Embryonic facial prominence (tissue), 1 donor: Measurements from ENCODE around the gene RDH5.

Source experiments
- DNase-seq: peaks from one replicate; pipeline ENCODE4 v3.0.0-alpha.2; 2016; ENCODE audit errors: extremely low spot score

RDH5 gene

GRCh38 chr12:55728186-55728938 lies 8.2 kb downstream of the RDH5 start:
- DNase-seq, result no peak

DNA sequence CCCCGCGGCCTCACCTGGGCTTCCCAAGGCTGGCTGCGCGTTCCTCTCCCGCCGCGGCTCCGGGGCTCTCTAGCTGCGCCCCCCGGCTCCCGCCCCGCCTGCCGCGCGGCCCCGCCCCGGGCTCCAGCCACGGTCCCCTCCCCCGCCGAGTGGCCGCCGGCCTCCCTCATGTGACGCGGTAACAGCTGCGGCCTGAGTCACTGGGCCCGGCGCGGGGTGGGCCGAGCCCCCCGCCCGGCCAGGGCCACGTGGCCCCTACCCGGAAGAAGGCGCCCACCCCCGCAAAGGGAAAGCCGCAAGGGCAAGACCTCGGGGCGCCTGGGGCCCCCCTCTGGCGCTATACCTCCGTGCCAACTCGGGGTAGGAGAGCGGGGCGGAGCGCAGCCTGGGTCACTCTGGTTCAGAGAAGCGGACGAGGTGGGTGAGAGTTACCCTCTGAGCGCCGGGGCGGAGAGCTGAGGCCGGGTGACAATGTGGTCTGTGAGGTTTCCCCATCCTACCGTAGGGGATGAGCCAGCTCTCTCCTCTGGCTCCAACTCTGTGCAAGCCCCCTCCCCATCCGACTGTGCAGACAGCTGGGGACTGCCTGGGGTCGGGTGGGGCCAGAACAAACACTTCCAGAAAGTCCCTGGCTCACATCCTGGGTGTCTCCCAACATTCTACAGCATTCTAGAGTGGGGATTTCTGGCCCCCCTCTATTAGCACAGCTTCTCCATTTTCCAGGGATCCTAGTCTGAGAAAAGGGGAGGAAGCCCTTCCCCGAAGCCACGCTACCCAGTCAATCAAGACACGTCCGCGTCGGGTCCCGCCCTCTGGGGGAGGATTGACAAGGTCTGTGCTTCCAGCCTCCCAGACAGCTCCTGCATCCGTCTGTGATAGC lies 9.0 kb downstream of the RDH5 start, which contains the start of gene CD63:
TSS of gene CD63 (minus strand) at position 71 of the 880 bp plus-strand sequence. CDS start 668 bp downstream, outside the sequence.
- peak; percentile 83 for DNase-seq

DNA sequence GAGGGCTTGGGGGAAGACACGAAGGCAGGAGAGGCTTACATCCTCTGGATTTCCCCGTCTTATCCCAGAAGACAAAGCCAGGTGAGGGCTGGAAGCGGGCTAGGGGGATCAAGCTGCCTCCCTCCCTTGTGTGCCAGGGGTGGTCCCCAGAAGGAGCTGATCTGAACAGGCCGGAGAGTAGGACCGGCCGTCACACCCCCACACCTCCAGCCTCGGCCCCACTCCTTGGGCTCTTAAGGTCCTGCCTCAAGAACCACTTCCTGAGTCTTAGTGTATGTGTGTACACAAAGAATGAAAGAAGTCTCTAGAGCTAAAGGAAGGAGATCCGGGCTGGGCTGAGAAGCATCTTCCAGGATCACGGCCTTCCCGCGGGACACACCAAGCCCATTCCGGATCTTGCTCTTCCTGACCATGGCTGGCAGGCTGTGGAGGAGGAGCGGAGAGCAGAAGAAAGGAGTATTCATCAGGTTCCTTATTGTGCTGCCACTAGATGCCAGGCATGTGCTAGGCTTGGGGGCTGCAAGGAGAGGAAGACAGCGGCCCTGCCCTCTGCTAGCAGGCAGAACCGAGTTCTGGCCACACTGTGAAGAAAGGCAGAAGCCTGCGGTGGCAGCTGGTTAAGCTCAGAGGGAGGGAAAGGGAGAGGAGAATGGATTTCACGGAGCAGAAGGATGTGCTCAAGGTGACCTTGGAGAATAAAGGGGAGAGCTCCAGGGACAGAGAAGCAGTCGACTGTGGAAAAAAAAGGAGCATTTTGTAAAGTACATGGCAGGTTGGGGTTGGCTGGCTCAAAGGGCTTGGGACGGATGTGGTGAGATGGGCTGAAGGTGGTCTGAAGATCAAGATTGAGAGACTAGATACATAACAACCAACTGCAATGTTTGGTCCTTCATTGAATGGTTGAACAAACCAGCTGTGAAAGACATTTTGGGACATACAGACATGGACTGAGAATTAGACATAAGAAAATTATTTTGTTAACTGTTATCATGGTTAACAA lies 9.9 kb downstream of the RDH5 start:
- DNase-seq, result peak; percentile 60

GRCh38 chr12:55732288-55732687 lies 12.1 kb downstream of the RDH5 start:
- DNase-seq, result no peak

DNA sequence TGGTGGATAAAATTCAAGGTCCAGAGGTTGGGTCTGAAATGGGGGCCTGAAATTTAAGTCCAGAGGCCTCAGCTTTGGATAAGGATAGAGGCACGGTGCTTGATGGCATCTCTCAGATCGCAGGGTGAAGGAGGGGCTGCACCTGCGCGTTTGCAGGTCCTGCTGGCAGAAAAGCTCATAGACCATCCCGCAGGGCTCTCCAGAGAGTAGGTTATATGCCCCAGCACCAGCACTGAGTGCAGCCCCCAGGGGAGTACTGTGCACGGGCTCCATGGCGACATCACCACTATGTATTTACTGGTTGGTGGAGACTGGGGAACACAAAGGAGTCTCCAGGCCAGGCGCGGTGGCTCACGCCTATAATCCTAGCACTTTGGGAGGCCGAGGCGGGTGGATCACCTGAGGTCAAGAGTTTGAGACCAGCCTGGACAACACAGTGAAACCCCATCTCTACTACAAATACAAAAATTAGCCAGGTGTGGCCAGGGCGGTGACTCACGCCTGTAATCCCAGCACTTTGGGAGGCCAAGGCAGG lies 12.9 kb downstream of the RDH5 start:
- no peak for DNase-seq

GRCh38 chr12:55733858-55734257 lies 13.7 kb downstream of the RDH5 start:
- DNase-seq, result no peak

DNA sequence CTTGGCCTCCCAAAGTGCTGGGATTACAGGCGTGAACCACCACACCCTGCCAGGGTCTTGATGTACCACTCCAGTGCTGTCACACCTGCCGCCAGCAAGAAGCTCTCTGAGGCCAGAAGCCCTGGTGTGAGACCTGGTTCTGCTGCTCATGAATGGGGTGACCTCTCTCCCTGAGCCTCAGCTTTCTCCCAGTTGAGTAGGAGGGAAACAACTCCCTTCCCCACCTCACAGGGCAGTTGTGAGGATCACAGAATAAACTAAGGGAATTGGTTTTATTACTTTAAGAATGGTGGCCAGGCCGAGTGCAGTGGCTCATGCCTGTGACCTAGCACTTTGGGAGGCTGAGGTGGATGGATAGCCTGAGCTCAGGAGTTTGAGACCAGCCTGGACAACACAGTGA lies 14.4 kb downstream of the RDH5 start:
- no peak for DNase-seq

- no peak for DNase-seq
These were observed 15.9 kb downstream of the RDH5 start for GRCh38 chr12:55736076-55736475.

DNA sequence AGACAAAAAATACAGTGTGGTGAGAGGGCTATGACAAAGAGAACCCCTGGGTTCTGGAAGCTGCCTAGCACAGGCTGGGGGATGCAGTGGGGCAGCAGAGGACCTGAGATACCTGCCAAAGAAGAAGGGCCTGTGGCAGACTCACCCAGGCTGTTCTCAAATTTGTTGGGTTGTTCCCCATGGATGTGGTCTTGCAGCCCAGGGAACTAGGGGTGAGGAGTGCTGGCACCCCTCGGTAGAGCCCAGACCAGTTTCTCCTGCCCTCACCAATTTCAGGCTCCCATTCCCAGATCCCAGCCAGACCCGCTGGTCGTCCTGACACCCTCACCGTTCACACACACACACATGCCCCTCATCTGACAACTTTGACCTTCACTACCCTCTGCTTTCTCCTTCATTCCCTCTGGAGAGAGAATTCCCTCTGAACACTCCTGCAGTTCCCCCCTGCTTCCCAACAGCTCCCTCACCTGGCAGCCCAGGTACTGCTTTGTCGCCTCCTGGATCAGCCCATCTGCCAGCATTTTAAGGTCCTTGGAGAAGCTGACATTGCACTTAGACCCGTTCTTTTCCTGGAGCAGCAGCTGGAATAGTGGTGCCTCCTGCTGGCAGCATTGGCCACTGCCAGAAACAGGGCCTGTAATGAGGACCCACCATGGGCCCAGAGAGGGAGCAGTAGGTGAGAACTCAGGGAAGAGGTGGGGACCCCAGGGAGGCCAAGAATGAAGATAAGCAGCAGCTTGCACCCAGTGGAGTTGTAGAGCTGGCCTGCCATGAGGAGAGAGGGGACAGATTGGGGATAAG lies 16.8 kb downstream of the RDH5 start:
- no peak for DNase-seq

- DNase-seq, result no peak
These were observed 17.5 kb downstream of the RDH5 start for GRCh38 chr12:55737581-55738122.

- peak; percentile 83 for DNase-seq
These were observed 18.2 kb downstream of the RDH5 start for GRCh38 chr12:55738123-55739024.

DNA sequence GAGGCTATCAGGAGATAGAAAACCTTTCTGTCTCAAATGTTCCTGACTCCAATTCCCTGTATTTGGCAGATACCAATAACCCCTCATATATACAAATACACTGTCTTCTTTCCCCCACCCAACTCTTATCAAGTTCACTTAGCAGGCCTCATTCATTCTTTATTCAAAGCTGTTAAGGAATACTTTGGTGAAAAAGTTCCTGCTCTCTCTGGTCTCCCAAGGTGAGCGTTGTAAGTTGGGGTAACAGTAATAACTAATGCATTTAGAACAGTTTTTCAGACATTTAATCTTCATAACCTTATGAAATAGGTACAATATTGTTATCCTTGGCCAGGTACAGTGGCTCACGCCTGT lies 18.8 kb downstream of the RDH5 start:
- DNase-seq, result no peak

GRCh38 chr12:55741931-55742680 lies 21.9 kb downstream of the RDH5 start:
- DNase-seq, result no peak

DNA sequence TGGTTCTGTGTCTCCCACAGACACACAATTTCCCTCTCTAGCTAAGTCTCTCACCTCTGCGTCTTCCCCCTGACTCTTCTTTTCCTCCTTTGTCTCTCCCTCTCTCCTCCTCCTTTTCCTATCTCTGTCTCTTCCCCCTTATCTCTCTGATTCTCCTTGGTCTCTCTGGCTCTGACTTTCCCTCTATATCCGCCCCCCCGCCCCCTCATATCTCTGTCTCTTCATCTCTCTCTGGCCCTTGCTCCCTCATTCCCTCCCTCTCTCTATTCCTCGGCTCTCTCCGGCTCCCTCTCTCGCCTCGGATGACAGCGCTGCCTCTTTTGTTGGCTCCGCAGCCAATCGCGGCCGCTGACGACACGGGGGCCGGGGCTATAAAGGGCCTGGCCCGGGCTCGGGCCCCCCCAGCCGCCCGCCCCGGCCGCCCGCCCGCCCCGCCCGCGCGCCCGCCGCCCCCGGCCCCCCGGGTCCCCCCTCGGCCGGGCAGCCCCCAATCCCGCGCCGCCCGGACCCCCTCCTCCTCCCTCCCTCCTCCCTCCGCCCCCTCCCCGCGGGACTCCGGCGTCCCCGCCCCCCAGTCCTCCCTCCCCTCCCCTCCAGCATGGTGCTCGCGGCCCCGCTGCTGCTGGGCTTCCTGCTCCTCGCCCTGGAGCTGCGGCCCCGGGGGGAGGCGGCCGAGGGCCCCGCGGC lies 22.7 kb downstream of the RDH5 start, which contains the start of gene GDF11:
TSS of gene GDF11 (plus strand) at position 404 of the 687 bp plus-strand sequence. CDS start at position 599, 195 bp downstream.
- peak; percentile 74 for DNase-seq

GRCh38 chr12:55743406-55744339 lies 23.5 kb downstream of the RDH5 start:
- no peak for DNase-seq

DNA sequence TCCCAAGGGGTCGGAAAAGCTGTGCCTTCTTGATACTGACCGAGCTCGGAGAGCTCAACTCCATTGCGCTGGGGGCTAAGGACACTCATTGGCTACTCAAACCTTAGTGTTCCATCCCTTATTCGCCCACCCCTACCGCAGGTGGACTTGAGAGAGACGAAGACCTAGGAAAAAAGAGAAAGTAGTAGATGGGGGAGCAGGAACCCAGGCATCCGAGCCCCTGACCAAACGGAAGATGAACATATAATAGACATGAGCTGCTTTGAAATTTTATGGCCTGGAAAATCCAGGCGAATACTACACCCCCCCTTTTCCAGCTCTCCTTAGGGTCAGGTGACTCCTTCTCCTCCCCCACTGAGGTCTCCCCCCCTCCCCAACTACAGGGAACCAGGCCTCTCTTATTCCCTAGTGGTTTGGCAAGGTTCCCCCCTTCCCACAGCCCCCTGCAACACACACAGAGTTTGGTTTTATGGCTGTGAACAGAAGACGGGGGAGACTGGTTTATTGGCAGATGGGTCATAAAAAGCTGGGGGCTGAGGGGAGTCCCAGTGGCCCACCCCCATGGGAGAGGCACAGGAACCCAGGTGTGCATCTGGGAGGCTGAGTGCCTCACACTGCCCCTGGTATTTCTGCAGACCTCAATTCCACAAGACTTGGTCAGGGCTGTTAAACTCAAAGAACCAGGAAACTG lies 24.3 kb downstream of the RDH5 start:
- no peak for DNase-seq
